ENCODE measurements around the gene KATNAL2. TPM values are rescaled to one million over a fixed set of nuclear protein-coding genes. Genes with fewer than 3 reads are reported as not detected.

The KATNAL2 gene
- total RNA-seq, 2 donors from 2014 or later = 5.6 to 5.7 TPM

GRCh38 chr18:47151439-47151838 lies 234.0 kb downstream of the KATNAL2 start:
- TF ChIP-seq CTCF (IDR thresholded peaks at IDR 0.05) = no peak
- Histone ChIP-seq H3K9me3 (no peaks in the 10 kb centered on the region), H3K4me3 (peak overlapping the region; percentile 80), H3K36me3 (no peaks in the 10 kb centered on the region), H3K27ac (peak overlapping the region; percentile 90 to 94), H3K4me1 (ENCODE audit: control insufficient read depth in 1 of 2, low read depth in 2 of 2) (peaks cover 7 to 18% of the 10 kb centered on the region in 2 donors), H3K27me3 (replicated peaks; ENCODE audit: insufficient read depth) (no peaks in the 10 kb centered on the region)
- no peak for DNase-seq (ENCODE audit: low spot score)
- no peak for ATAC-seq (ENCODE audit: insufficient number of reproducible peaks, low FRiP score, low read depth)

Other genes starting within 250 kb of the KATNAL2 start
- gene ST8SIA5, start 160.5 kb upstream of the KATNAL2 start, total RNA-seq = under 1 TPM in 1 of 2 donors, not detected in 1; 0.14 TPM
- 10 to 100 TPM; 30.6 to 38.2 TPM for gene PIAS2, start 95 bp upstream of the KATNAL2 start, total RNA-seq
- gene ELOA2, start 118.0 kb downstream of the KATNAL2 start, total RNA-seq = not detected
- 10 to 100 TPM; 19.0 to 31.9 TPM for gene HDHD2, start 232.9 kb downstream of the KATNAL2 start, total RNA-seq

Measured in thoracic aorta (tissue), 2 donors.